Posterior cingulate gyrus (tissue), 11 donors: Measurements from ENCODE around the gene TYR.
"Not testable (repeated sequence)": the region's sequence is repeated elsewhere in the genome, so short reads cannot be mapped to it uniquely, and the experiment has no call there.

Source experiments
- DNase-seq, 10 donors: peaks; one replicate each; pipeline versions ENCODE4 v3.0.0 to v3.0.0-alpha.2; 2020 to 2021; ENCODE audit warnings: mixed read lengths in 3 of 10
- intact Hi-C: fragments of 100-400 bp; cut with DNase I; formaldehyde crosslinking; loops from one replicate; pipeline ENCODE4 v1.15.1; 2023

TYR gene

DNA sequence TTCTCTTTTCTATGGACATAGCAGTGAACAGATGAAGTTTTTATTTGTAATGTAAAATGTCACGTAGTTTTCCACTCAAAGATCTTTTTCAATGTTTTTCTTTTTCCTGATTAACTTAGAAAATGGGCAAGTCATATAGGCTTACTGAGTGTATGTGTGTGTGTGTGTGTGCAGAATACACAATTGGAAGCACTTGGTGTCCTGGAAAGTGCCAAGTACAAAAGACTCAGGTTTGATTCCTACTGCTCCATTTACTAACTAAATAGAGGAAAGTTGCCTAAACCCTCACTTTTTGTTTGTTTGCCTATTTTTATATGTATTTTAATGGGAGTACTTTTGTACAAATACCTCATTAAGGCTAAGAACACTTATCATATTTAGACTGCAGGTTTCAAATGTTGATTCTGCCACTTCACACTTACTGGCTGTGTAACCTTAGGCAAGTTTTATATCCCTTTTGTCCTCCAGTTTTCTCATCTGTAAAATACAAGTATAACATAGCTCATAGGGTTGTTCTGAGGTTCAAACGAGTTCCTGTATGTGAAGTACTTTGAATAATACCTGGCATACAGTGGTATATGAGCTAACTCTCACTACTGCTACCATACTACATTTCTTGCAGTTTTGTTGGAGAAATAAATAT lies 90.1 kb downstream of the TYR start:
- intact Hi-C loops, result no loop called here
- DNase-seq, result no peak

- intact Hi-C loops, DNase-seq: not testable (repeated sequence)
Observed at GRCh38 chr11:89272540-89273088, 94.9 kb downstream of the TYR start.

DNA sequence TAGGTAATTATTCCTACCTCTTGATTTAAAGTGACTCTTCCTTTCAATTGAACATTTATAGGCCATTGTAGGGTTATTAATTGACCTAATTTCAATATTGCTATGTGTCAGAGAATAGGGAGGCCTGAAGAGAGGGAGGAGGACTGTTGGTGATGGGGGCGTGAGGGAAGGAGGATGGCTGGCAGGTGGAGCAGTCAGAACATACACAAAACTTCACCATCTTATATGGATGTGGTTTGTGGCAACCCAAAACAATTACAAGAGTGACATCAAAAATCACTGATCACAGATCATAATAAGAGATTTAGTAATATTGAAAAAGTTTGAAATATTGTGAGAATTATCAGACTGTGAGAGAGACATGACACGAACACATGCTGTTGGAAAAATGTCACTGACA lies 95.5 kb downstream of the TYR start:
- intact Hi-C loops, DNase-seq: not testable (repeated sequence)

DNA sequence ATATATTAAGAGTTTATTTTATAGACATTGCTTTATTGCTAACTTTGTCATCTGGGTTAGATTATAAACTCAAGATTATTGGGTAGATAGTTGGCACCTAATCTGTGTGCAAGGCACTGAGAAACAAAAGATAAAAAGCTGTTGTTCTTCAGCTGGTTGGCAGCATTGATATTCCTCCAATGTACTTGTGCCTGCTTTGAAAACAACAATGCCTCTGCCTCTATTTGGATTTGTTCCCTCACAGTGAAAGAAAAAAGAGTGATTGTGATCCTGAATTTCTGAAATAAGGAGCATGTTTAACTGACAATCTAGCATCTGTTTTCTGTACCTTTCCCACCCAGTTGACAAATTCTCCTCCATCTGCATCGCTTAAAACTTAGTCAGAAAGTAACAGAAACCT lies 98.3 kb downstream of the TYR start:
- intact Hi-C loops, result no loop called here
- DNase-seq, result no peak

DNA sequence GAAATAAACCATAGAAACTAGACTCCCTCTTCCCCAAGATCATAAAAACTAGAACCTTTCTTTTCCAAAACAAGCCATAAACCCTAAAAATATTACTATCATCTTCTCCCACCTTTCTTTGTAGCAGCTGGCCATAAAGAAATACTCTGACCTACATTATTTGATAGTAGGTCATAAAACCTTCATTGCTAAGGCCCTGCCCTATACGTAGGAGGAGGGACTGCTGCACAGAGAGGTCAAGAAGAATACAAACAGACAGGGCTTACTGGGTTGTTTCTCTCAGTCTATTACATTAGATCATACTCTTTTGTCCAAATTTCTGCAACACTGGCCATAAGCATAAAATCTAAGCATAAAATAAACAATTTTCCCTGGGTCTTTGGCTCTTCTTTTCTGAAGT lies 101.5 kb downstream of the TYR start:
- no peak for DNase-seq
- intact Hi-C loops, result no loop called here

GRCh38 chr11:89281032-89281677 lies 103.5 kb downstream of the TYR start:
- DNase-seq, intact Hi-C loops: not testable (repeated sequence)

DNA sequence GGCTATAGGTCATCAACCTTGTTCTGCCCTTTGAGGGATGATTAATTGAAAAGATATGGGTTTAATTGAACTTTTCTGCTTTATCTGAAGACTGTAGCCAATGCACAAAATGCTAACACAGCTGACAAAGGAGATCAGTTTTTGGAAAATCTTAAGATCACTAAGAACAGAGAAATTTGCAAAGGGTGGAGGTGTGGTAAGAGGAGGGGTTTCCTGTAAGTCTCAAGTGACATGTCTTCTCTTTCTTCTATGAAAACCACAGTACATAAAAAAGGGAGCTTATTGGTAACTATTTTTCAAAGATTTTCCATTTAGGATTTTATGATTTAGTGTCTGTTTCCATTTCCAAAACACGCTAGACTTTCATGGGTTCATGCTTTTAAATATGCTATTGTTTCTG lies 108.9 kb downstream of the TYR start:
- intact Hi-C loops, DNase-seq: not testable (repeated sequence)

DNA sequence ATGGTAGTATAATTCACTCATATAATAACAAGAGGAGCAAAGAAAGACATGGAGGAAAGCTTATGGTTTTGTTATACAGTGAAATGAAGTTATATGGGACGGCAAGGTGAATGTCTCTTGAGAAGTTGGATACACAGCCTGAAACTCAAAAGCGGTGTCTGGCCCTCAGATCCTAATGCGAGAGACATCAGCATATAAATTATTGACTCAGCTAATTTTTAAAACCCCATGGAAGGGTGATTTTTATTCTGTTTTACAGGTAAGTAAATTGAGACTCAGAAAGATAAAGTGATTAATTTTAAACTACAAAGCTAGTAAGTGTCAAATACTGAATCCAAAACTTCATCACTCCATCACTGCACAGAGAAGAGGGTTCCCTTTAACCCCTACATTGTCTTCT lies 110.3 kb downstream of the TYR start:
- DNase-seq, intact Hi-C loops: not testable (repeated sequence)

- no peak for DNase-seq
- intact Hi-C loops, result no loop called here
Observed at GRCh38 chr11:89293965-89294679, 116.4 kb downstream of the TYR start.

DNA sequence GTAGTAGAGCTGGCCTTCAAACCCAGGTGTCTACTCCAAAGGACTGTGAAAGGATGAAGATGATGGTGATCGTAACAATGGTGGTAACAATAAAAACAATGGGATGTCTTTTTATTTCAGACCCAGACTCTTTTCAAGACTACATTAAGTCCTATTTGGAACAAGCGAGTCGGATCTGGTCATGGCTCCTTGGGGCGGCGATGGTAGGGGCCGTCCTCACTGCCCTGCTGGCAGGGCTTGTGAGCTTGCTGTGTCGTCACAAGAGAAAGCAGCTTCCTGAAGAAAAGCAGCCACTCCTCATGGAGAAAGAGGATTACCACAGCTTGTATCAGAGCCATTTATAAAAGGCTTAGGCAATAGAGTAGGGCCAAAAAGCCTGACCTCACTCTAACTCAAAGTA lies 117.3 kb downstream of the TYR start:
- intact Hi-C loops, DNase-seq: not testable (repeated sequence)

GRCh38 chr11:89303029-89303428 lies 125.4 kb downstream of the TYR start:
- intact Hi-C loops, DNase-seq: not testable (repeated sequence)

GRCh38 chr11:89308272-89308671 lies 130.6 kb downstream of the TYR start:
- DNase-seq, intact Hi-C loops: not testable (repeated sequence)

DNA sequence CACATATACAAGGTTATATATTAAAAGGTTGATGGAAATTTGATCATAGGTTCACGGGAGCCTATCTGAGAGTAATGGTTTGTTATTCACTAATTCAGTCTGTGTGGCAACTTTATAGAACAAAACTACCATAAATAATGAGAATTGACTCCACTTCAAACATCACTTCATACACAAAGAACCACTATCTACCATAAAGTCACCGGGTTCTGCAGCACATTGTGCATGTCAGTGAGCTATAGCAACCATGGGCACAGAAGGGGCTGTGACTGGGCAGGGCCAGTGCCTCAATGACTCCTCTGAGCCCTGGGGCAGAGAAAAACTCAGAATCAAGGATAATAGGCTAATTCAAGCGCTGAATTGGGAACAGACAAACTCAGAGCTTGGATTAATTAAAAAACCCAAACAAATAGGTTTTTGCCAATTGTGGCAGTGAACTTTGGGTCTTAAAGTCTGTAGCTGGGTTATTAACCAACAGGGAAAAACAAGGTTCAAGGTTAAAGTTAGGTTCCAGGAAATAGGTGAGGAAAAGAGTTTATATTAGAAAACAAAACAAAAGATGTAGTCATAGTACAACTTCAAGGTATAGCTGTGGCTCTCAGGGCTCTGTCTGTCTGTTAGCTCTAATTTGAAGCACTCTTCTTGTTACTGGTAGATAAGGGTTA lies 131.8 kb downstream of the TYR start:
- intact Hi-C loops, result not testable (repeated sequence)

GRCh38 chr11:89310607-89311006 lies 132.9 kb downstream of the TYR start:
- DNase-seq, intact Hi-C loops: not testable (repeated sequence)

More for the DNA sequence above, 131.8 kb downstream of the TYR start:
- DNase-seq, result not testable (repeated sequence)

DNA sequence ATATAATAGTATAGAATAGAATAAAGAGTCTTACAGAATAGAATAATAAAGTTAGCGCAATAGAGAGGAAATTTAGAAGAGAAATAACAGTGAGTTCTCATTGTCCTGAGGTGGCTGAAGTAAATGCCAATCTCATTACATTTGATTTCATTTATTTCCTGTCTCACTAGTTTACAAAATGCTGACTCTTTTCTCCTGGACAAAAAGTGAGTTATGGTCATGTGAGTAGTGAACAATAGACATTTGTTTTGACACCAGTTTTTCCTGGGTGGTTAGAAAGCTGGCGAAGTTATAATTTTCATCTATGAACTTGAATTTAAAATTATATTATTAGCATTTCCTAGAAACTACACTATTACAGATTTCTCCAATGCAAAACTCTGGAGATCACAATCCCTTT lies 143.7 kb downstream of the TYR start:
- intact Hi-C loops, result no loop called here
- DNase-seq, result no peak

DNA sequence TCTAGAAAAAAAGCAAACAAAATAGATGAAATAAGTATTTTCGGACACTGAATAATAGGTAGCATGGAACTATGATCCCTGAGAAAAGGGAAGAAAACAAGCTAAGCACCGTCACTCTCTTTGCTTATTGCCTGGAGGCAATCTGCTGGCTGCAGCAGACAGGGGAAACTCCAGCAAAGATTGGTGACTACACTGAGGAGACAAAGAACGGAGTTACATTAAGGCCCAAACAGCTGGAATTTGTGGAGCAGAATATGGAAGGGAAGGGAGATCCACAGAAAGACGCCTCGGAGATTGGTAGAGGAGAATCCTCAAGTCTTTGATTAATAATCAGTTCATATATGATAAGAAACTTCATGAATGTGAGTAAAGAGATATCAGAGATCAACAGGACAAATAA lies 150.2 kb downstream of the TYR start:
- no peak for DNase-seq
- intact Hi-C loops, result no loop called here

DNA sequence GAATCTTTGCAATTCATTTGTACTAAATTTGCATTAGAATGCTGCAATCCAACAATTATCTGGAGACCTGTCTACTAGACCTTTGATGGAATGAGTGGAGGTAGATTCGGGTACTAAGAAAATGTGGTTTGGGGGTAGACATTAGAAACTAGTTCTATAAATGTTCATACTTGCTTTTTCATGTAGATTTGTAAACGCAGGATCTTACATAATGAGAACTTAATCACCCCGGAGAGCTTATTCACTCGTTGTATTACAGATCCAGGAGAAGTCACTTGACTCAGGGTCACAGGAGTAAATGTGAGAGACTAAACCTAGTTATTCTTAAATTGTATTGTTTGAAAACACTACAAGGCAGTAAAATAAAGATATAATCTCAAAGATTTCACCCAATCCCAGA lies 154.3 kb downstream of the TYR start:
- not testable (repeated sequence) for DNase-seq

DNA sequence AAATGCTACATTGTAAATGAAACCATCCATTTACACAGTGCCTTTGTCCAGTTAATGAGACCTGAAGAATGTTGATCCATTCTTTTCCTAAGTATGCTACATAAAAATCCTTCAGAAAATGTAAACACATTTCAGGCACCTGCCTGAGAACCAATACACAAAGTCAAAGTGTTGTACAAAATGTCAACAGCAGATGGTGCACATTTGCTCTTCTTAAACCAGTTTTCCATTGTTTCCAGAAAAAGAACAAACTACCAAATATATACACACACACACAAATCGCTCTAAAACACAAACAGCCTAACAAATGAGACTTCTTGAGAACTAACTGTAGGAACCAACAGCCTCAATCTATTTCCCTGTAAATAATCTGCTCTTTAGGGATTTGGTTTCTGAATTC lies 156.0 kb downstream of the TYR start:
- intact Hi-C loops, result loop anchor here (10.0 kb wide), 1 partner anchor 281 kb away; no protein-coding TSS in a partner anchor
- not testable (repeated sequence) for DNase-seq

More for the DNA sequence above, 154.3 kb downstream of the TYR start:
- intact Hi-C loops, result loop anchor here (10.0 kb wide), 1 partner anchor 283 kb away; no protein-coding TSS in a partner anchor

DNA sequence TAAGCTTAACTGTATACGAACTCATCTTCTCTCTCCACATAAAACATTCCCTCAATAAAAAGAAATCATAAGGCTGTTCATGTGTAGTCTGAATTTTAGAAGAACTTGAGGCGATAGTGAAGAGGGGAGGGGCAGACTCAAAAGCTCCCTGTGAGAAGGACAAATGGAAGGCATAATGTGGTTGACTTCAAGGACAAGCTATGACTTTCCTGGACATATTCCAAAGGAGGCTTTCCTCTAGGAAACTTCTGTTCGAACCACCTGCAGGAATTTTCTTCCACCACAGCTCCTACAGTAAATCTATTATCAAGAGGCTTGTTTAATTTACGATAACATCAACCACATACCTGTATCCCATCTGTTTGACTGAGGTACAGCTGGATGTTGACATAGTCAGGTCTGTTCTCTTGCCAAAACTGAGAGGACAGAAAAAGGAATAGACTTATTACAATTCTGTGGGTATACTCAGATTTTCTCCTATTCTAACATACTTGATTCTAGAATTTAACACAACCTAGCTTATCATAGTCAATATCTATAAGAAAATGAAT lies 159.5 kb downstream of the TYR start:
- DNase-seq, result not testable (repeated sequence)
- intact Hi-C loops, result loop anchor here (10.0 kb wide), 1 partner anchor 278 kb away; no protein-coding TSS in a partner anchor

- intact Hi-C loops, result loop anchor here (10.0 kb wide), 1 partner anchor 277 kb away; no protein-coding TSS in a partner anchor
- DNase-seq, result not testable (repeated sequence)
Observed at GRCh38 chr11:89338073-89338472, 160.4 kb downstream of the TYR start.
